ENCODE measurements around the gene HOXA3.

The HOXA3 gene

DNA sequence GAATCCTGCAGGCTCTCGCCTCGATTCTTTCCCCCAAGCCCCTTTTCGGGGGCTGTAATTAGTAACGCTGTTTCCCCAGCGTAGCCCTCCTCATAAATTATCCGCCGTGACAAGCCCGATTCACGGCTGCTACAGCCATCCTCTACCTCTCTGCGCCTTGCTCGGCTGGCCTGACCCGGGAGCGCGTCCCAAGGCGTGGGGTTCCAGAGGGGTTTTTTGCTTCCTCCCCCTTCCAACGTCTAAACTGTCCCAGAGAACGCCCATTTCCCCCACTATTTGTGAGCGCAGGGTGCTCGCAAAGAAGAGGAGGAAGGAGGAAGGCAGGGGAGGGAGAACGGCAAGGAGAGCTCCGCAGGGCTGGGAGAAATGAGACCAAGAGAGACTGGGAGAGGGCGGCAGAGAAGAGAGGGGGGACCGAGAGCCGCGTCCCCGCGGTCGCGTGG, 9.8 kb downstream of the HOXA3 start:
- DNase-seq: no peak

GRCh38 chr7:27141923-27142579, 10.3 kb downstream of the HOXA3 start:
- no peak for DNase-seq

GRCh38 chr7:27141137-27141922, 11.1 kb downstream of the HOXA3 start:
- DNase-seq: no peak

DNA sequence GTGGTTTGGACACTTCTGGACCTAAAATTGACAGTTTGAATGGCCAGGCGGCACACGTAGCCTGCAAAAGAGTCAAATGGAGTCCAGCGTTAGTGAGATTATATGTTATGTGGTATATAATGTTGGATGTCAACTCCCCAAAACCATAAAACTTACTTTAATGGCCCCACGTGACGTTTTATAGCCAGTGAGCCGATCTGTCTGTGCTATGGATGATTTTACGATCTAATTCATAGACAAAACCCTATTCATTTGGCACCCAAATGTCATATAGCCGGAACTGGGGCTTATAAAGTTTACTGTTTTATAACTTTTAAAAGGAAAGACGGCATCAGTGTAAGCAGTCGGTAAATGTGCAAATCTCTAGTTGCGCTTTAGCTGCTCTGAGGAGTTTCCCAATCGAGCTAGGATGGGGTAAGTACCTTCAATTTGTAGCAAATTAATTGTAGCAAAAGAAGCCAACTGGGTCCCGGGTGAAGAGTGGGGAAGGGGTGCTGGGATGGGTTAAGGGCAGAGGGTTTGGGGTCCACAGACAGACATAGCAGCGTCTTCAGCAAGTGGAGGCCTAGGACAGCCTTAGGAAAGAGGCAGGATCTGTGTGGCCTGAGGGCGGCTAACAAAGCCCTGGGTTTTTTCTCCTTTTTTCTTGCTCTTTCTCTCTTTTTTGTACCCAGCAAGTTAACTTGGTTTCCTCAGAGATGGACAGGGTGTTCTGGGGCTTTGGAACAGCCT, 12.1 kb downstream of the HOXA3 start:
- no peak for DNase-seq

- no peak for DNase-seq
These were observed 12.9 kb downstream of the HOXA3 start for GRCh38 chr7:27139334-27140125.

- DNase-seq: no peak
These were observed 13.4 kb downstream of the HOXA3 start for GRCh38 chr7:27138985-27139333.

DNA sequence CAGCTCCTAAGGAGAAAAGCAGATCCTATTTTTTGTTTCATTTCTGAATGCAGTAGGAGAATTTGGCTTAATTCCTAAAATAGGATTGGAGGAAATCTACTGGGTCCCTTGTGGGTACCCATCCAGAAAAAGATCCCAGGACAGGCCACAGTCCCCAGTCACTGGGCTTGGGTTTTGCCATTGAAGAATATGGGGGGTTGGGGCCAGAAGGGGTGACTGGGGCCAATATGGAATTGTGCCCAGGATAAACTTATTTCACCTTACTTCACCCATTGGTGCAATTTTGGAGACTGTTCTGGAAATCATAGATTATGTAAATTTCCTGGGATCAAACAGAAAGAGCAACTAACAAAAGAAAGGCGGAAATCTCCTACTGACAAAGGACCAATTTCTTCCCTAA, 13.9 kb downstream of the HOXA3 start:
- DNase-seq: no peak

GRCh38 chr7:27137640-27138315, 14.6 kb downstream of the HOXA3 start:
- DNase-seq: no peak

GRCh38 chr7:27134392-27134791, 18.0 kb downstream of the HOXA3 start:
- peak; percentile 83 for DNase-seq

GRCh38 chr7:27133409-27134231, 18.8 kb downstream of the HOXA3 start:
- DNase-seq: no peak

DNA sequence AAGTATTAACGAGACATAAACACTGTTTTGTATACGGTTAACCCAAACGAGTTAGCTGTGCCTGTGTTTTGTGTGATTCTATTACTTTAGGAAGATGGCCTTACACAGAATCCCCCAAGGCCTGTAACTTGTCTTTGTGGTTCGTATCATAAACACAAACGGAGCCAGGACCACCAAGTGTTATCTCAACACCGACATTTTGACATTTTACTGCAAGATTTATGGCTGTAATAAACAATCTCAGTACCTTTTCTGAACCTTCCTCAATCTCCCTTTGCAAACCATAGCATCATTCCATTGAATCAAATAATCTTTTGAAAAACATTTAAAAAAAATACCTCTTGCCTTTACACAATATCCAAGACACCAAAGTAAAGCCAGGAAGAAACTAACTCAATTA, 19.4 kb downstream of the HOXA3 start:
- DNase-seq: no peak

GRCh38 chr7:27132214-27132613, 20.2 kb downstream of the HOXA3 start:
- DNase-seq: no peak

GRCh38 chr7:27131390-27131819, 21.0 kb downstream of the HOXA3 start:
- no peak for DNase-seq

GRCh38 chr7:27130540-27131389, 21.6 kb downstream of the HOXA3 start, which contains the start of gene HOXA4:
Gene HOXA4, minus strand, starts transcription at chr7:27130757. Its CDS starts 24 bp downstream, at chr7:27130733.
- DNase-seq: peak; percentile 90

GRCh38 chr7:27129729-27130539, 22.4 kb downstream of the HOXA3 start:
- DNase-seq: peak; percentile 59

DNA sequence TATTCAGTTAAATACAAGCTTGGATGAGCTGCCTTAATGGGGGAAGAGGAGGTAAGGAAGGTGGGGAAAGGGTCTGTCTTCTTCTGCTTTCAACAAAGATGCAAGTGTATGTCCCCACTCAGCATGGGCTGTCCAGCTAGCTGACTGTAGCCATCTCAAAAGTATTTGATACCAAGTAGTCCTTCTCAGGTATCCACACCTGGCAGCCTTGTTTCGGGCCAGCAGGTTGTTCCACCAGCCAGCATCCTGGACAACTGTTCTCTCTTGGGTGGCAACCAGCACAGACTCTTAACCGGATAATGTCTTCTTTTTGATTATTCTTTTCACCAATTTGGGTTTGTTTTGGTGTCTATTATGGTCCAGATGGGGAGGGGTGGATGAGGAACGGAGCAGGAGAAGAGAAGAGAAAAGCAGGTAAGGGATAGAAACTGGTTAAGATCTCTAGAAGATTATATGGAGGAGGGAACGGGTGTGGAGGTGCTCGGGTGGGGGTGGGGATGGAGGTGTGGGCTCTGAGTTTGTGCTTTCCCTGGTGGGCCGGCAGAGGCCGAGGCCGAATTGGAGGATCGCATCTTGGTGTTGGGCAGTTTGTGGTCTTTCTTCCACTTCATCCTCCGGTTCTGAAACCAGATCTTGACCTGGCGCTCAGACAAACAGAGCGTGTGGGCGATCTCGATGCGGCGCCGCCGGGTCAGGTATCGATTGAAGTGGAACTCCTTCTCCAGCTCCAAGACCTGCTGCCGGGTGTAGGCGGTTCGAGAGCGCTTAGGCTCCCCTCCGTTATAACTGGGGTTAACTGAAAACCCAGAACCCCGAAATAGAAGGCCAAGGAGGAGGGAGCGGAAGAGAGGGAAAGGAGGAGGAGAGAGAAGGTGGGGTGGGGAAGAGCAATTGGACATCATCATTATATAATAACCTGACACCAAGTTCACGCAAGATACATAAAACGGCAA, 23.3 kb downstream of the HOXA3 start:
- DNase-seq: no peak

GRCh38 chr7:27128034-27128433, 24.3 kb downstream of the HOXA3 start:
- DNase-seq: no peak

Measured in EL (cell line).